ENCODE measurements around the gene PLPP4. TPM values are rescaled to one million over a fixed set of nuclear protein-coding genes. Genes with fewer than 3 reads are reported as not detected.

Gene PLPP4
- total and polyA plus RNA-seq, 4 donors, result 0.18 to 0.51 TPM; not detected in 2

DNA sequence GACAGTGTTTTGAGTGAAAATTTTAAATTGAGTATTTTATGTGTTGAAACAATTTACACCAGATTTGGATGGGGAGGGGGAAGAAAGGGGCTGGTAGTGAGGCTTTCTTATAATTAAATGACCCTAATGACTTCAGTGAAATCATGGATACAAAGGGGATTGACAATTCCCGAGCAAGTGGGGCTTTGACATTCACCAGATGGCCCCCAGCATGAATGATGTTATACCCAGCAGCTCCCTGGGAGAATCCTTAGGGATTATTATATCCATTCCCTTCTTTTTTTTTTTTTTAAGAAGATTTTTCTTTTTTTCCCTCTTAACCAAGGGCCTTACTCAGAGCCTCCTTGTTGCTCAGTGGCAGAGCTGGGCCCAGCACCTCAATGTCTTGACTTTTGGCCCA, 17.9 kb downstream of the PLPP4 start:
- 58 to 88% methylated on average over 1 of the region's 1 CpG for WGBS, 2 donors
- ATAC-seq (ENCODE audit: insufficient read depth, low FRiP score), result no peak
- TF ChIP-seq, protein P1, sequence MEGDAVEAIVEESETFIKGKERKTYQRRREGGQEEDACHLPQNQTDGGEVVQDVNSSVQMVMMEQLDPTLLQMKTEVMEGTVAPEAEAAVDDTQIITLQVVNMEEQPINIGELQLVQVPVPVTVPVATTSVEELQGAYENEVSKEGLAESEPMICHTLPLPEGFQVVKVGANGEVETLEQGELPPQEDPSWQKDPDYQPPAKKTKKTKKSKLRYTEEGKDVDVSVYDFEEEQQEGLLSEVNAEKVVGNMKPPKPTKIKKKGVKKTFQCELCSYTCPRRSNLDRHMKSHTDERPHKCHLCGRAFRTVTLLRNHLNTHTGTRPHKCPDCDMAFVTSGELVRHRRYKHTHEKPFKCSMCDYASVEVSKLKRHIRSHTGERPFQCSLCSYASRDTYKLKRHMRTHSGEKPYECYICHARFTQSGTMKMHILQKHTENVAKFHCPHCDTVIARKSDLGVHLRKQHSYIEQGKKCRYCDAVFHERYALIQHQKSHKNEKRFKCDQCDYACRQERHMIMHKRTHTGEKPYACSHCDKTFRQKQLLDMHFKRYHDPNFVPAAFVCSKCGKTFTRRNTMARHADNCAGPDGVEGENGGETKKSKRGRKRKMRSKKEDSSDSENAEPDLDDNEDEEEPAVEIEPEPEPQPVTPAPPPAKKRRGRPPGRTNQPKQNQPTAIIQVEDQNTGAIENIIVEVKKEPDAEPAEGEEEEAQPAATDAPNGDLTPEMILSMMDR (IDR thresholded peaks at IDR 0.05; ENCODE audit: control extremely low read depth, extremely low read depth), result no peak
- Histone ChIP-seq H3K4me3 (no peak overlapping the region), H3K4me1 (ENCODE audit: control insufficient read depth in 5 of 5, insufficient read depth in 5 of 5, low read length in 5 of 5) (no peaks in the 10 kb centered on the region), H3K27ac (ENCODE audit: low read depth in 1 of 2, low read length in 1 of 2) (no peak overlapping the region), H3K9ac (ENCODE audit: insufficient read depth in 1 of 2, low read length in 2 of 2) (no peak overlapping the region), H3K36me3 (ENCODE audit: control insufficient read depth in 4 of 4, insufficient read depth in 4 of 4, low read length in 4 of 4) (no peaks in the 10 kb centered on the region), H3K27me3 (ENCODE audit: control insufficient read depth in 3 of 3, insufficient read depth in 3 of 3, low read length in 2 of 3) (no peaks in the 10 kb centered on the region), H3K9me3 (ENCODE audit: control insufficient read depth in 4 of 4, insufficient read depth in 3 of 4, low read length in 3 of 4) (no peaks in the 10 kb centered on the region)
- DNase-seq, result no peak

DNA sequence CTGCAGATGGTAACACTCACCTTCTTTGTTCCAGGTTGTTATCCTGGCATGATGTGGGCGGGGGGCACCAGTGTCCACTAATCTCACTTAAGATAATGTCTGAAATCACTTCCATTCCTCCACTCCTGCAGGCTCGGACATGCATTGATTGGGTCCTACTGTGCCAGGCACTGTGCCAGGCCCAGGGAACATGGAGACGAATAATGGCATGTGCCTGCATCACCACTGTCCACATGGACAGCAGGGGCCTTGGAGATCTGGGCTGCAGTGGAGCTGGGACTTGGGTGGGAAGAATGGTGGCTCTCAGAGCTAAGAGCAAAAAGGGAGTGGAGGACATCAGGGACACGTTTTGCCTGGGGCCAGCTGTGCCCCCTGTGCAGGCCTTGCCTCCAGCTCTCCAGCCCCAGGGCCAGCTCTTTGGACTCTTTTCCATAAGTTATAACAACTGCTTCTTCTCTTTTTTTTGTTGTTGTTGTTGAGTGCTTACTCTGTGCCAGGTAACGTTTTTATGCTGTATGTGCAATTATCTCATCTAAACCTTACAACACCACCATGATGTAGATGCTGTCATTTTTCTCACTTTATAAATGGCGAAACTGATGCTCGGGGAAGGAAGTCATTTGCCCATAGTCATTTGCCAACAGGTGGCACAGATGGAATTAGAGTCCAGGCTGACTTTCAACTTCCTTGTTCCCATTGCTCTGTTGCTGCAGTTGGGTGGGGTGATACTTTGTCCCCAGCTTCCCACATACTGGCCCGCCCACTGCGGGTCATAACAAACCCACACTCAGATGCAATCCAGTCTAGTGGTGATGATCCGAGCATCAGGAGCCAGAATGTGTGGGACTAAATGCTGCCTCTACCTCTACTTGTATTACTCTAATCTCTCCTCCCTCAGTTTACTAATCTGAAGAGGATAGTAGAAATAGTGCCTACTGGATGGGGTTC, 19.1 kb downstream of the PLPP4 start:
- WGBS, 2 donors, result 83 to 84% methylated on average over 10 of the region's 10 CpGs
- no peaks in the 10 kb centered on the region for H3K9me3 ChIP-seq (ENCODE audit: control insufficient read depth in 4 of 4, insufficient read depth in 3 of 4, low read length in 3 of 4)
- H3K4me3 ChIP-seq, result no peak overlapping the region
- TF ChIP-seq, protein P1 (IDR thresholded peaks at IDR 0.05; ENCODE audit: control extremely low read depth, extremely low read depth), result no peak
- H3K4me1 ChIP-seq (ENCODE audit: control insufficient read depth in 5 of 5, insufficient read depth in 5 of 5, low read length in 5 of 5), result no peaks in the 10 kb centered on the region
- DNase-seq, result no peak
- no peaks in the 10 kb centered on the region for H3K36me3 ChIP-seq (ENCODE audit: control insufficient read depth in 4 of 4, insufficient read depth in 4 of 4, low read length in 4 of 4)
- no peak overlapping the region for H3K27ac ChIP-seq (ENCODE audit: low read depth in 1 of 2, low read length in 1 of 2)
- H3K27me3 ChIP-seq (ENCODE audit: control insufficient read depth in 3 of 3, insufficient read depth in 3 of 3, low read length in 2 of 3), result no peaks in the 10 kb centered on the region
- no peak for ATAC-seq (ENCODE audit: insufficient read depth, low FRiP score)
- no peak overlapping the region for H3K9ac ChIP-seq (ENCODE audit: insufficient read depth in 1 of 2, low read length in 2 of 2)

DNA sequence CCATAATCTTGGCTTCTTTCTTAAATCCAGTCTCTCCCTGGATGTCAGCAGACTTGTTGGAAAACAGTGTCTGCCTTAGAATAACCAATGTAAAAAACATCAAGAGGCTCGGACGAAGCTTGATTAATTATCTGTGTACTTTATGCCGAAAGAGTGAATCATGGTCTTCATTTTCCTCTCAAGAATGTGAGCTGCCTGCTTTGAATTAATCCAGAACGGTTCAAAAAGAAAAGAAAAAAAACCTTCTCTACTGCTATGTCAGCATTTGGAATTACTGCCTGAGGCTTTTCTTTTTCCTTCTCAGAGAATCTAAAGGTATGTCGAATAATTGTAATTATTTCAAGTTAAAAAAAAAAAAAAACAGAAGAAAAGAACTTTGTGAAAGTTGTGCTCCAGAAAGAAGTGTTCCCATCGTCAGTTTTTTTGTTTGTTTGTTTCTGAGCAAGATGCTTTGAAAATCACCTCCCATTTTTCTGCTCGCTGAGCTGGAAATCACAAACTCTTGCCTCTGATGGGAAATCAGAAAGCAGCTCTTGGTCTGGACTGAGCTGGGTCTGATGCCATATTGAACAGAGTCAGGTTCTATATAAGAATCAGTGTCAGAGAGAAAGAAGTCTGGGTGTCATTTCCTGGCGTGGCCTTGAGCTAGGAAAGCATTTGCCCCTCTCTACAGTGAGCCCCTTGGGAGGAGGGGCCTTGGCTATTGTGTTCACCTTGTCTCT, 20.2 kb downstream of the PLPP4 start:
- 58 to 80% methylated on average over 8 of the region's 8 CpGs for WGBS, 2 donors

More for the DNA sequence above, 20.2 kb downstream of the PLPP4 start:
- ATAC-seq (ENCODE audit: insufficient read depth, low FRiP score) (no peak), DNase-seq (no peak)
- Histone ChIP-seq H3K4me3 (no peak overlapping the region), H3K27ac (ENCODE audit: low read depth in 1 of 2, low read length in 1 of 2) (no peak overlapping the region), H3K36me3 (ENCODE audit: control insufficient read depth in 4 of 4, insufficient read depth in 4 of 4, low read length in 4 of 4) (no peaks in the 10 kb centered on the region), H3K4me1 (ENCODE audit: control insufficient read depth in 5 of 5, insufficient read depth in 5 of 5, low read length in 5 of 5) (no peaks in the 10 kb centered on the region), H3K27me3 (ENCODE audit: control insufficient read depth in 3 of 3, insufficient read depth in 3 of 3, low read length in 2 of 3) (no peaks in the 10 kb centered on the region), H3K9me3 (ENCODE audit: control insufficient read depth in 4 of 4, insufficient read depth in 3 of 4, low read length in 3 of 4) (peaks cover 0 to 3% (median 0%) of the 10 kb centered on the region in 4 donors), H3K9ac (ENCODE audit: insufficient read depth in 1 of 2, low read length in 2 of 2) (no peak overlapping the region)
- TF ChIP-seq, protein P1 (IDR thresholded peaks at IDR 0.05; ENCODE audit: control extremely low read depth, extremely low read depth), result no peak
